Stomach (tissue), 4 donors: ENCODE results near the gene ELP2.

Experiments
- EP300 ChIP-seq: sonication (generic); formaldehyde crosslinking; IDR thresholded peaks from one replicate; pipeline ENCODE4 v1.6.1; 2017; ENCODE audit warnings: antibody characterized with exemption
- POLR2A ChIP-seq, 4 donors: fragments of 450-650 bp; IDR thresholded peaks; one replicate each; pipeline ENCODE4 v1.6.1; 2016; ENCODE audit warnings: antibody characterized with exemption in 4 of 4, control low read depth in 2 of 4, mild to moderate bottlenecking in 1 of 4, moderate library complexity in 1 of 4
- TF ChIP-seq, protein P1 (sequence below), 7 experiments: fragments of 450-650 bp in 4 of 7; fragments of 200-600 bp in 3 of 7; sonication (generic) in 3 of 7; IDR thresholded peaks; one replicate each; pipeline ENCODE4 v1.5.1; 2016 to 2019; ENCODE audit warnings: antibody characterized with exemption in 7 of 7, control low read depth in 2 of 7, mild to moderate bottlenecking in 1 of 7

DNA sequence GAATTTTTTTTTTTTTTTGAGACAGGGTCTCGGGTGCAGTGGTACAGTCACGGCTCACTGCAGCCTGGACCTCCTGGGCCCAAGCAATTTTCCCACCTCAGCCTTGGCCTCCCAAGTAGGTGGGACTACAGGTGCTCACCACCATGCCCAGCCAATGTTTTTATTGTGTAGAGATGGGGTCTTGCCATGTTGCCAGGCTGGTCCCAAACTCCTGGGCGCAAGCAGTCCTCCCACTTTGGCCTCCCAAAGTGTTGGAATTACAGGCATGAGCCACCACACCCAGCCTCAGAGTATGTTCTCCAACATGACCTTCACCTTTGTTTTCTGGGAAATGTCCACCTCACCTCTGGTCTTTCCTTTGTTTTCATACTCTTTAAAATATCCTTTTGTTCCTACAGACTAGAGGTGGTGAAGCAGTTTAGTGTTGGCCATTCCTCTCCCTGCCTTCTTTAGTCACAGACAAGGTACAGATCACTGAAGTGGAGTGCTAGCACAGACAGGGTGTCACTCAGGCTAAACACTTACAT lies 38.1 kb downstream of the ELP2 start:
- TF ChIP-seq EP300 (no peak), POLR2A (IDR thresholded peaks at IDR 0.05) (no peak)
- TF ChIP-seq, protein P1, sequence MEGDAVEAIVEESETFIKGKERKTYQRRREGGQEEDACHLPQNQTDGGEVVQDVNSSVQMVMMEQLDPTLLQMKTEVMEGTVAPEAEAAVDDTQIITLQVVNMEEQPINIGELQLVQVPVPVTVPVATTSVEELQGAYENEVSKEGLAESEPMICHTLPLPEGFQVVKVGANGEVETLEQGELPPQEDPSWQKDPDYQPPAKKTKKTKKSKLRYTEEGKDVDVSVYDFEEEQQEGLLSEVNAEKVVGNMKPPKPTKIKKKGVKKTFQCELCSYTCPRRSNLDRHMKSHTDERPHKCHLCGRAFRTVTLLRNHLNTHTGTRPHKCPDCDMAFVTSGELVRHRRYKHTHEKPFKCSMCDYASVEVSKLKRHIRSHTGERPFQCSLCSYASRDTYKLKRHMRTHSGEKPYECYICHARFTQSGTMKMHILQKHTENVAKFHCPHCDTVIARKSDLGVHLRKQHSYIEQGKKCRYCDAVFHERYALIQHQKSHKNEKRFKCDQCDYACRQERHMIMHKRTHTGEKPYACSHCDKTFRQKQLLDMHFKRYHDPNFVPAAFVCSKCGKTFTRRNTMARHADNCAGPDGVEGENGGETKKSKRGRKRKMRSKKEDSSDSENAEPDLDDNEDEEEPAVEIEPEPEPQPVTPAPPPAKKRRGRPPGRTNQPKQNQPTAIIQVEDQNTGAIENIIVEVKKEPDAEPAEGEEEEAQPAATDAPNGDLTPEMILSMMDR (IDR thresholded peaks at IDR 0.05), result no peak
